GM12874 (cell line): ENCODE measurements around the gene NME9.

ENCODE experiments used
- TF ChIP-seq, protein P1 (sequence below): IDR thresholded peaks from 2 replicates; pipeline ENCODE4 v1.5.1; 2011; ENCODE audit warnings: low read depth, mild to moderate bottlenecking, control low read depth, low read length, moderate library complexity; ENCODE audit not compliant: insufficient read depth

NME9 gene

DNA sequence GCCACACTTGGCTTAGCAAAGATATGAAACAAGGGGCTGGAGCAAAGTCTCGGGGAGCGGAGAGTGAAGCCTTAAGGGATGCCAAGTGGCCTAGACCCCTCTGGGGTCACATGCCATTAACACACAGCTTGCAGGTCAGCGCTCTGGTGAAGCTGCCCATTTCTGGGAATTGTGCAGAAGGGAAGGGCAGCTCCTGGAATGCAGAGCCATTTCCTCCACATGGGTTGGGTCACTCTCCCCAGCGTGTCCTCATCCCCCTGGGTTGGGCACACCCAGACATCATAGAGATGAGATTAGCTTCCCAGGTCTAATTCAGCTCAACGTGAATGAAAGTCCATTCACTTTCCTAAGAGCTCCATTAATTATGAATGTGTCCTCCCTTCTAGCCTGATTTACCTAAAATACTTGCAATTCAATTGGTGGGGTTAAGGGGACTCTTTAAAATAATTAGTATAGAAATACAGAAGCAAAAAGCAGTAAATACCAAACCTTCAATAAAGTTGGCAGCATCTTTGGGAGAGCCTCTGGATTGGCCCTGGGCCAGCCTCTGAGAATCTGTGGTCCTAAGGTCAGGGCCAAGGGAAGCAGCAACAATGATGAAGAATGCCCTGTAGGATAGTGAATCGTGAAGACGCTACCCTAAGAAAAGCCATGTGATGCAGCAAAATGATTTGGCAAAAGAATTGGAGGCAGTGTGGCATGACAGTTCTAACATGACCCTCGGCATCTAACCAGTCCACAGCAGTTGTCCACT lies 36.5 kb upstream of the NME9 start:
- TF ChIP-seq, protein P1, sequence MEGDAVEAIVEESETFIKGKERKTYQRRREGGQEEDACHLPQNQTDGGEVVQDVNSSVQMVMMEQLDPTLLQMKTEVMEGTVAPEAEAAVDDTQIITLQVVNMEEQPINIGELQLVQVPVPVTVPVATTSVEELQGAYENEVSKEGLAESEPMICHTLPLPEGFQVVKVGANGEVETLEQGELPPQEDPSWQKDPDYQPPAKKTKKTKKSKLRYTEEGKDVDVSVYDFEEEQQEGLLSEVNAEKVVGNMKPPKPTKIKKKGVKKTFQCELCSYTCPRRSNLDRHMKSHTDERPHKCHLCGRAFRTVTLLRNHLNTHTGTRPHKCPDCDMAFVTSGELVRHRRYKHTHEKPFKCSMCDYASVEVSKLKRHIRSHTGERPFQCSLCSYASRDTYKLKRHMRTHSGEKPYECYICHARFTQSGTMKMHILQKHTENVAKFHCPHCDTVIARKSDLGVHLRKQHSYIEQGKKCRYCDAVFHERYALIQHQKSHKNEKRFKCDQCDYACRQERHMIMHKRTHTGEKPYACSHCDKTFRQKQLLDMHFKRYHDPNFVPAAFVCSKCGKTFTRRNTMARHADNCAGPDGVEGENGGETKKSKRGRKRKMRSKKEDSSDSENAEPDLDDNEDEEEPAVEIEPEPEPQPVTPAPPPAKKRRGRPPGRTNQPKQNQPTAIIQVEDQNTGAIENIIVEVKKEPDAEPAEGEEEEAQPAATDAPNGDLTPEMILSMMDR, result no peak

DNA sequence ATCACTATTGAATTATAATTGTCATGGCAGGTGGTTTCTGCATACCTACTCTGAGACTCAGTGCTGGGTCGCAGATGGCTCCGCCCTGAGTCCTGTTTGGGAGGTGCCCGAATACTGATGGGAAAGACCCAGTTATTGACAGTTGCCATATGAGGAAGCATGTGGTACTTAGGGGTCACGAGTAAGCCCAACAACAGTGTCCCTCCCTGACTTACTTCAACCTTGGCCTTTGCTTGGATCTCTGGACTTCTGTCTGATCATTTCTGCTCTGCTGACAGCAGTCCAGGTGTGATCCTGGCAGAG lies 35.6 kb upstream of the NME9 start:
- TF ChIP-seq, protein P1, result no peak

DNA sequence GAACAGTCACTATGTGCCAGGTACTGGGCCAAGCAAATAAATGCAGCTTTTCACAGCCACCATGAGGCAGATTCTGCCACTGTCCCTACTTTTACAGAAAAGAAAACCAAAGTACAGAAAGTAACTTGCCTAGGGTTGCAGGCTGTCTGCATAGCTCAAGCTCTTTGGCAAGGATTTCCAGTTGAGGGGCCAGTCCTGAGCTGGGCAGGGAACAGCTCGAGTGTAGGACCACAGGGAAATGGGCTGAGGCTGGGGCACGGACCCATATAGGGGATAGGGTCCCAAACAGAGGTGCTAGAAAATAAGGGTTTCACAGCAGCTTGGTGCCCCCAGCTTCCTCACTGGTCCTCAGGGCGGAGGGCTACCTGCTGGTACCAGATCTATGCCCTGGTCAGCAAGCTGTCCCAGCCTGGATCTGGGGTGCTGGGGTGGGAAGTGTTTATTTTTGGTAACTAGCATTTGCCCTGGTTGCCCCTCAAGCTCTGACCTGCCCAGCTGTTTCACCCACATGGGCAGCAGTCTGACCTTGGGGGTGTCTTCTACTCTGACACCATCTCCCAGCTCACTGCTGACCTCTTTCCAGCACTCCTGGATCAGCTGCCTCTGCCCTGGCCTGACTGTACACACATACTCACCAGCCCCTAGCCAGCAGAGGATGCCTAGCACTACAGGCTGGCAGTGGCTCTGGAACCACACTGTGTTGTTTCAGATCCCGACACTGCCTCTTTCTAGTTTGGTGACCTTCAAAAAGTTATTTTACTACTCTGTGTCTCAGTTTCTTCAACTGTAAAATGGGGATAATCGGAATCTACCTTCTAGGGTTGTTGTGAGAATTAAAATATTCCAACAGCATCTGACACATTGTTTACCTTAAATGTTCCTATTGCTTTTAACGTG lies 35.0 kb upstream of the NME9 start:
- TF ChIP-seq, protein P1, result no peak

DNA sequence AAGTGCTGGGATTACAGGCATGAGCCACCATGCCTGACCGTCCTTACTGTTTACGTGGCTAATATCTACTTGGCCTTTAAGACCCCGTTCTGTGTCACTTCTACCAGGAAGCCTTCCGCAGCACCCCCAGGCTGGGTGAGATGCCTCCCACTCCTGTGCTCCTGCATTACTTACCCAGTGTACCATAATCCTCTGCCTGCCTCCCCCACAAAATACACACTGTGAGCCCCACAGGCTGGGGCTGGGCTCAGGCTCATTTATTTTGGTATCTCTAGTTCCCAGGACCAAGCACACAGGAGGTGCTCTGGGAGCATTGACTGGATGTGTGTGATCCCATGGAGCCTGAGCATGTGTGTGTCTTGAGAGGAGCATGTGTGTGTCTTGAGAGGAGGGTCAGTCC lies 33.7 kb upstream of the NME9 start:
- TF ChIP-seq, protein P1, result no peak

DNA sequence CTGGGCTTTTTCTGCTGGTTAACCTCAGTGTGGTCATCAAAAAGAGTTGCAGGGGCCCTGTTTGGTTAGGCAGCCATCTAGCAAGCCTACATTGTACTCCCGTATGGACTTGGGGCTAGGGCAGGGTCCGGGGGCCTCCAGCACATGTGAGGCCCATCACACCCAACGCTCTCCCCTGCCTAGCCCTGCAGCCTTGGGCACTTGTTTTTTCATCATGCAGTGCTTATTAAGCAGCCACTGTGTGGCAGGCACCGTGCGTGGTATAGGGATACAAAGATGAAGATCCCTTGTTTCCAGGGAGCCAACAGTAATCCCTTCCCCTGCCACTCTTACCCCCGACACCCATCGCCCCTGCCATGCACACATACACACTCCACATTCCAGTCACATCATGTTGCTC lies 32.9 kb upstream of the NME9 start:
- TF ChIP-seq, protein P1, result no peak

DNA sequence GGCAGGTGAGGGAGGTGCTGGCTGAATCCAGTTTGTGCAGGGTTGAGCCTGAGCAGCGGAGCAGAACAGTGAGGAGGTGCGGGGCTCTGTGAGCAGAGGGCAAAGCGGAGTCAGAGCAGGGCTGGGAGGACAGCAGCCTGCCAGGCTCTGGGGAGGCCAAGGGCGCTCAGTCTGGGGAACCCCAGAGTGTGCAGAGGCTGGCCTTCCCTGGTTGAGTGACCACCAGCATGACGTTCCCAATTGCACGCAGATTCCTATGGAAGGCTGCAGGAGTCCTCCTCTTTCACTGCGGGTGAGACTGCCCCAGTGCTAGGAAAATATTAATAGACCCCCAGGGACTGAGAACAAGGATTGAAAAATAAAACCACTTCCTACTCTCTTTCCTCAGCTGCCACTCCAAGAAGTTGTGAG lies 31.9 kb upstream of the NME9 start:
- TF ChIP-seq, protein P1, result no peak

DNA sequence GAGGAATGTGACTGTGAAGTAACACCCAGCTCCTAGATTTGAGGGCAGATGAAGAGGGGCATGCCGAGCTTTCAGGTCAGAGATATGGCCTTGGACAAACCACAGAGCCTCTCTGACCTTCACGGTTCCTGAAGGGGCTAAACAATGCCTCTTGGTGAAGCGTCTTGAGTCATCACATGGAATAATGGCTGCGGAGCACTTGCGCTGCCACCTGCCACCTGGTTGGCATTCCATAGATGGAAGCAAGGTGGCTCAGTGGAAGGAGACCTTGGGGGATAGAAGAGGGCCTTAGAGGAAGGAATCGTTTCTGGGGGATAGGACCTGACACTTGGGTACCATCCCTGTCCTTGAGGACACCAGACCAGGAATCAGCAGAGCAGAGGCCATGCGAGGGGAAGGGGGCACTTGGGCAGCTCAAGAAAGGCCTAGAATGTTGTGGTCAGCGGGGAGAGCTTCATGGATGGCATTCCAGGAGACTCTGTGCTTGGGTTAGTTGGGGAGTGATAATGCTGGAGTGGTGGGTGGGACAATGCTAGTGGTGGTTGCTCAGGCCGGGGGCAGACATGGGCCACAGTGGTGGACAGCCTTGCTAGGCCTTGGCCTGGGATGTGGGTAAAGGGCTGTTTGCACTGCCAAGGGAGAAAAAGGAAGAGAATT lies 31.3 kb upstream of the NME9 start:
- TF ChIP-seq, protein P1, result no peak
